Gastrocnemius medialis (tissue), 4 donors: Measurements from ENCODE around the gene NOP9. TPM values are rescaled to one million over a fixed set of nuclear protein-coding genes. Genes with fewer than 3 reads are reported as not detected.

Source experiments
- ATAC-seq, 2 donors: fragments of 150-250 bp; one replicate each; pipeline ENCODE4 v1.9.1; 2016
- DNase-seq, 2 donors: peaks; one replicate each; pipeline ENCODE4 v3.0.0-alpha.2; 2019
- H3K27ac ChIP-seq, 4 donors: fragments of 200-600 bp; sonication (generic); 1 replicate in 1 of 4; 2 replicates in 3 of 4; pipeline ENCODE4 v1.5.1; 2016 to 2018; ENCODE audit warnings: mild to moderate bottlenecking in 2 of 4, moderate library complexity in 1 of 4
- H3K27me3 ChIP-seq, 3 donors: fragments of 200-600 bp; sonication (generic) in 2 of 3; 1 replicate in 1 of 3; 2 replicates in 2 of 3; pipeline versions ENCODE4 v1.5.1 to v1.6.0; 2016 to 2019; ENCODE audit warnings: mild to moderate bottlenecking in 1 of 3, moderate library complexity in 1 of 3
- H3K36me3 ChIP-seq, 2 donors: fragments of 200-600 bp; sonication (generic) in 1 of 2; one replicate each; pipeline ENCODE4 v1.5.1; 2017 to 2018
- H3K4me1 ChIP-seq, 2 donors: fragments of 200-600 bp; sonication (generic) in 1 of 2; one replicate each; pipeline ENCODE4 v1.5.1; 2016 to 2017; ENCODE audit warnings: mild to moderate bottlenecking in 2 of 2
- H3K4me3 ChIP-seq, 4 donors: fragments of 200-600 bp; sonication (generic) in 3 of 4; 1 replicate in 1 of 4; 2 replicates in 3 of 4; pipeline ENCODE4 v1.5.1; 2016 to 2019; ENCODE audit warnings: mild to moderate bottlenecking in 2 of 4
- H3K9me3 ChIP-seq, 3 donors: fragments of 200-600 bp; sonication (generic) in 2 of 3; 1 replicate in 1 of 3; 2 replicates in 2 of 3; pipeline ENCODE4 v1.5.1; 2016 to 2019
- POLR2A ChIP-seq, 2 donors: fragments of 450-650 bp; IDR thresholded peaks; one replicate each; pipeline ENCODE4 v1.6.1; 2017; ENCODE audit warnings: antibody characterized with exemption in 2 of 2, mild to moderate bottlenecking in 2 of 2, moderate library complexity in 2 of 2
- in situ Hi-C, 4 donors: fragments of 200-750 bp; cut with MboI; loops; one replicate each; pipeline versions ENCODE4 v1.15.0 to v1.8.0; 2017; ENCODE audit warnings: low sequenced_read_pairs in 4 of 4
- intact Hi-C: fragments of 100-400 bp; cut with DNase I; formaldehyde crosslinking; loops from one replicate; pipeline ENCODE4 v1.15.1; 2023; ENCODE audit warnings: low total_unique reads
- total RNA-seq, 4 donors: library from RNA; depleted of rRNA; stranded (reverse); fragments of >200 nt; gene quantifications; one replicate each; pipeline versions ENCODE4 v1.1.0 to v1.2.3, GENCODE V29; 2016
- TF ChIP-seq, protein P1 (sequence below), 5 experiments: fragments of 450-650 bp in 3 of 5; fragments of 200-600 bp in 2 of 5; sonication (generic) in 2 of 5; IDR thresholded peaks in 4 of 5; conservative IDR thresholded peaks in 1 of 5; 1 replicate in 4 of 5; 2 replicates in 1 of 5; pipeline ENCODE4 v1.5.1; 2016 to 2019; ENCODE audit warnings: antibody characterized with exemption in 5 of 5, mild to moderate bottlenecking in 3 of 5, moderate library complexity in 3 of 5

The NOP9 gene
- total RNA-seq, 4 donors from 2014 or later = 27.2 to 43.5 (median 32.2) TPM

DNA sequence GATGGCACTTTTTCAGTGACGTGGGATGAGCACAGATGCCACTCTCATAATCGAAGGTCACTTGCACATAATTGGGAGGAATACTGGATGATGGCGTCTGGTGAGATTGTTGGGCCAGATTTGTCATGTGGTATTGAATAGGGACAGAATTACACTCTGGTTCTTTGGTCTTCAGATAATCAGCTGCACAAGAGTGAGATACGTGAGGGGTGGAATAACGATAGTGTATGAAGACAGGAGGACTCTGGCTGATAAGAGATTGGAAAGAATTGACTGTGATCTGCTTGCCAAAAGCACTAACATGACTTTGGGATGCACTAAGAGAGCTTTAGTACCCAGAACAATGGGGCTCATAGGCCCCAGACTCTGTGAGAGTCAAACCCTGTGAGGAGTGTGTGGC, 21.2 kb upstream of the NOP9 start:
- no peaks in the 10 kb centered on the region for H3K9me3 ChIP-seq
- H3K27ac ChIP-seq = no peak overlapping the region
- no peaks in the 10 kb centered on the region for H3K36me3 ChIP-seq
- TF ChIP-seq, protein P1, sequence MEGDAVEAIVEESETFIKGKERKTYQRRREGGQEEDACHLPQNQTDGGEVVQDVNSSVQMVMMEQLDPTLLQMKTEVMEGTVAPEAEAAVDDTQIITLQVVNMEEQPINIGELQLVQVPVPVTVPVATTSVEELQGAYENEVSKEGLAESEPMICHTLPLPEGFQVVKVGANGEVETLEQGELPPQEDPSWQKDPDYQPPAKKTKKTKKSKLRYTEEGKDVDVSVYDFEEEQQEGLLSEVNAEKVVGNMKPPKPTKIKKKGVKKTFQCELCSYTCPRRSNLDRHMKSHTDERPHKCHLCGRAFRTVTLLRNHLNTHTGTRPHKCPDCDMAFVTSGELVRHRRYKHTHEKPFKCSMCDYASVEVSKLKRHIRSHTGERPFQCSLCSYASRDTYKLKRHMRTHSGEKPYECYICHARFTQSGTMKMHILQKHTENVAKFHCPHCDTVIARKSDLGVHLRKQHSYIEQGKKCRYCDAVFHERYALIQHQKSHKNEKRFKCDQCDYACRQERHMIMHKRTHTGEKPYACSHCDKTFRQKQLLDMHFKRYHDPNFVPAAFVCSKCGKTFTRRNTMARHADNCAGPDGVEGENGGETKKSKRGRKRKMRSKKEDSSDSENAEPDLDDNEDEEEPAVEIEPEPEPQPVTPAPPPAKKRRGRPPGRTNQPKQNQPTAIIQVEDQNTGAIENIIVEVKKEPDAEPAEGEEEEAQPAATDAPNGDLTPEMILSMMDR (IDR thresholded peaks at IDR 0.05 in 4 of 5, conservative IDR thresholded peaks at IDR 0.05 in 1 of 5) = no peak
- no peak for TF ChIP-seq POLR2A (IDR thresholded peaks at IDR 0.05)
- peaks cover 0 to 3% of the 10 kb centered on the region in 2 donors for H3K4me1 ChIP-seq
- in situ Hi-C loops (no loop called here), intact Hi-C loops (no loop called here)
- ATAC-seq = no peak
- no peaks in the 10 kb centered on the region for H3K27me3 ChIP-seq
- no peak overlapping the region for H3K4me3 ChIP-seq
- no peak for DNase-seq

DNA sequence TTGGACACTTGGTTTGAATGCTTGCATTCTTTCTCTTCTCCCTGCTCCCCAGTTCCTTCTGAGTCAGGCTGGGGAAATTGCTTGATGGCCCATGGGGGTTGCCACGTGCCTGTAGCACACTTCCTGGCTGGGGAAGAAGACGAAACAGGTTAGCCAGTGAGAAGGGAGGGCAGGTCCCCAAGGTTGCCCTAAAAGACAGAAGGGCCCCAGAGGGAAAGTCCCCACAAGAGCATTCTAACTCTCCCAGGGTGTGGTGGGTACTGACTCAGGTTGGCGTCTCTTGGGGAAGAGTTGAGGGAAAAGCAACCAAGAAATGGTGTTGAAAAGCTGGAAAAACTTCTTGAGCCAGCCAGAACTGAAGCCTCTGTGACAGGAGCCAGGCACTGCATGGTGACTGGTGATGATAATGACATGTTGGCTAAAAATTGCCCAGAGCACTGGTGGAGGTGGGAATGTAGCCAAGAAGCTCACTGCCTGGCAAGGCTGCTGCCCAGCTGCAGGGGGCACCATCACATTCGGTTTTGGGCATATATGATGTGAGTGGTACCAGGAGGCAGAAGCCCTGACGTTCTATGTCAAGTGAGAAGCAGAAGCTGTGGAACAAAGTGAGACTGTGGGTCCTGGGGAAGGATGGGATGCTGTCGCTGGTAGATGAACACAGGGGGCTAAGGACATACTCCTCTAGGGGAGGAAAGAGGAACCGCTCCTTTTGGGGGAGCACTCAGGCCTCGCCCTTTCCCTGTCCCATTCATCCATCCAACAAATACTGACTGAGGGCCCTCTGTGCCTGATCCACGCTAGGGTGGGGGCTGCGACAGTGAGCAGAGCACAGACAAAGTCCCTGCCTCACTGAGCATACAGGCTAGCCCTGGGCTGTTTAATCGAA, 20.1 kb upstream of the NOP9 start:
- no peaks in the 10 kb centered on the region for H3K36me3 ChIP-seq
- H3K4me1 ChIP-seq = no peaks in the 10 kb centered on the region
- intact Hi-C loops = no loop called here
- H3K27ac ChIP-seq = no peak overlapping the region
- H3K4me3 ChIP-seq = no peak overlapping the region
- no peaks in the 10 kb centered on the region for H3K27me3 ChIP-seq
- TF ChIP-seq, protein P1 (IDR thresholded peaks at IDR 0.05 in 4 of 5, conservative IDR thresholded peaks at IDR 0.05 in 1 of 5) = no peak
- no peak for TF ChIP-seq POLR2A (IDR thresholded peaks at IDR 0.05)
- DNase-seq = no peak
- H3K9me3 ChIP-seq = no peaks in the 10 kb centered on the region
- in situ Hi-C loops = no loop called here
- ATAC-seq = no peak

DNA sequence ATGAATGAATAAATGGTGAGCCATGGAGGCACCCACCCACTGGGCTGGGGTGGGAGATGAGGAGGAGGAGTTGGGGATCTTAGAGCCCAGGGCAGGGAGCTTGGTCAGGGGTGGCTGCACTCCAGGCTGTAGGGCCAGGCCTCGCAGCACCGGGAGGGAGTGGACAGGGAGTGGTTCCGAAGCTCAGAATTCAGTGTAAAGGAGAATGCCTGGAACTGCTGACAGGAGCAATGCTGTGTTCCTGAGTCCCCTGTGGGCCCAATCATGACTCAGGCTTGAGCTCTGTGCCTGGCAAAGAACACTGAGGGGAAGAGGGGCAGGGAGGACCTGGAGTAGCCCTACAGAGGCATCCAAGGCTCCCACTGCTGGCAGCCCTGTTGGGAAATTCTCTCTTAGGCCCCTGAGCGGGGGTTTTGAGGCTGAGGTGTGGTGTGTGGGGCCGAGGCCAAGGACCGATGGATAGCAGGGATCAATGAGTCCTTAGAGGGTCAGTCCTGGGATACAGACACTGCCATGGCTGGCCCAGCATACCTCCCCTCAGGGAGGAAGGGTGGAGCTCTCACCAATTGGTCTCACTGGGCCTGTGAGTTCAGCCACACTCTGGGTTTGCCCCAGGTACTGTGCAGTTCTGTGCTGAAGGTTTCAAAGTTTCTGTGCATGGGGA, 18.7 kb upstream of the NOP9 start:
- no peak for DNase-seq
- H3K4me3 ChIP-seq = no peak overlapping the region
- H3K36me3 ChIP-seq = no peaks in the 10 kb centered on the region
- no peaks in the 10 kb centered on the region for H3K27me3 ChIP-seq
- H3K27ac ChIP-seq = no peak overlapping the region
- TF ChIP-seq POLR2A (IDR thresholded peaks at IDR 0.05) = no peak
- TF ChIP-seq, protein P1 (IDR thresholded peaks at IDR 0.05 in 4 of 5, conservative IDR thresholded peaks at IDR 0.05 in 1 of 5) = no peak
- intact Hi-C loops (no loop called here), in situ Hi-C loops (no loop called here)
- no peaks in the 10 kb centered on the region for H3K4me1 ChIP-seq
- H3K9me3 ChIP-seq = no peaks in the 10 kb centered on the region
- ATAC-seq = no peak

DNA sequence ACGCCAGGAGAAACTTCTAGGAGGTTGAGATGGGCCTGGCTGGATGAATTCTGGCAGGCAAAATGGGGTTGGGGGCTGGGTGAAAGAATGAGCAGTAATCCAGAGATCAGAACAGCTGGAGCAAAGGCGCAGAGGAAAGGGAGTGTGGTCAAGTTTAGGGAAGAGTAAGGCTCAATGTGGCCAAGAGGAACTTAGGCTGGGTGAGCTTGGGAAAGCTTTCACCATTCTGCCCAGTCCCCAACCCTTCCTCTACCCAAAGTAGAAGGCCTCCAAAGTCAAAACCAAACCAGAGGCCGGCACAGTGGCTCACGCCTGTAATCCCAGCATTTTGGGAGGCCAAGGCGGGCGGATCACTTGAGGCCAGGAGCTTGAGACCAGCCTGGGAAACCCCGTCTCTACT, 18.0 kb upstream of the NOP9 start:
- in situ Hi-C loops (no loop called here), intact Hi-C loops (no loop called here)
- Histone ChIP-seq H3K9me3 (no peaks in the 10 kb centered on the region), H3K36me3 (no peaks in the 10 kb centered on the region), H3K4me3 (no peak overlapping the region), H3K4me1 (no peaks in the 10 kb centered on the region), H3K27ac (no peak overlapping the region), H3K27me3 (no peaks in the 10 kb centered on the region)
- no peak for ATAC-seq
- TF ChIP-seq POLR2A (IDR thresholded peaks at IDR 0.05) = no peak
- TF ChIP-seq, protein P1 (IDR thresholded peaks at IDR 0.05 in 4 of 5, conservative IDR thresholded peaks at IDR 0.05 in 1 of 5) = no peak
- no peak for DNase-seq
